ENCODE results near the gene TMPRSS2.

TMPRSS2 gene

GRCh38 chr21:41509733-41510132 lies 1.8 kb upstream of the TMPRSS2 start:
- no peak for DNase-seq (ENCODE audit: low spot score)

GRCh38 chr21:41509145-41509496 lies 1.2 kb upstream of the TMPRSS2 start:
- DNase-seq (ENCODE audit: low spot score), result no peak

- no peak for DNase-seq (ENCODE audit: low spot score)
These were observed 622 bp upstream of the TMPRSS2 start for GRCh38 chr21:41508415-41509144.

- no peak for DNase-seq (ENCODE audit: low spot score)
These were observed 1.1 kb downstream of the TMPRSS2 start for GRCh38 chr21:41506611-41507520.

- no peak for DNase-seq (ENCODE audit: low spot score)
These were observed 1.9 kb downstream of the TMPRSS2 start for GRCh38 chr21:41506005-41506594.

- no peak for DNase-seq (ENCODE audit: low spot score)
These were observed 3.9 kb downstream of the TMPRSS2 start for GRCh38 chr21:41504030-41504429.

GRCh38 chr21:41503331-41503730 lies 4.6 kb downstream of the TMPRSS2 start:
- no peak for DNase-seq (ENCODE audit: low spot score)

GRCh38 chr21:41501919-41502318 lies 6.0 kb downstream of the TMPRSS2 start:
- no peak for DNase-seq (ENCODE audit: low spot score)

GRCh38 chr21:41500931-41501381 lies 7.0 kb downstream of the TMPRSS2 start:
- no peak for DNase-seq (ENCODE audit: low spot score)

GRCh38 chr21:41500363-41500762 lies 7.6 kb downstream of the TMPRSS2 start:
- no peak for DNase-seq (ENCODE audit: low spot score)

- no peak for DNase-seq (ENCODE audit: low spot score)
These were observed 8.0 kb downstream of the TMPRSS2 start for GRCh38 chr21:41499920-41500319.

GRCh38 chr21:41497788-41498187 lies 10.2 kb downstream of the TMPRSS2 start:
- DNase-seq (ENCODE audit: low spot score), result no peak

GRCh38 chr21:41497008-41497407 lies 10.9 kb downstream of the TMPRSS2 start:
- DNase-seq (ENCODE audit: low spot score), result no peak

- no peak for DNase-seq (ENCODE audit: low spot score)
These were observed 13.7 kb downstream of the TMPRSS2 start for GRCh38 chr21:41494242-41494641.

GRCh38 chr21:41491412-41491811 lies 16.5 kb downstream of the TMPRSS2 start:
- no peak for DNase-seq (ENCODE audit: low spot score)

GRCh38 chr21:41490330-41490729 lies 17.6 kb downstream of the TMPRSS2 start:
- DNase-seq (ENCODE audit: low spot score), result no peak

- no peak for DNase-seq (ENCODE audit: low spot score)
These were observed 18.6 kb downstream of the TMPRSS2 start for GRCh38 chr21:41489329-41489728.

- DNase-seq (ENCODE audit: low spot score), result no peak
These were observed 19.9 kb downstream of the TMPRSS2 start for GRCh38 chr21:41488080-41488479.

GRCh38 chr21:41487082-41487481 lies 20.9 kb downstream of the TMPRSS2 start:
- no peak for DNase-seq (ENCODE audit: low spot score)

GRCh38 chr21:41483973-41484372 lies 24.0 kb downstream of the TMPRSS2 start:
- DNase-seq (ENCODE audit: low spot score), result no peak

GRCh38 chr21:41483415-41483814 lies 24.5 kb downstream of the TMPRSS2 start:
- DNase-seq (ENCODE audit: low spot score), result no peak

GRCh38 chr21:41482980-41483379 lies 25.0 kb downstream of the TMPRSS2 start:
- DNase-seq (ENCODE audit: low spot score), result no peak

- DNase-seq (ENCODE audit: low spot score), result no peak
These were observed 25.7 kb downstream of the TMPRSS2 start for GRCh38 chr21:41482301-41482700.
